OCI-LY1 (cell line): ENCODE data around the gene PSPC1.

Source experiments
- H2AFZ ChIP-seq: fragments of 200-600 bp; sonication (generic), shearing (Covaris generic); 2 replicates; pipeline ENCODE4 v1.6.0; 2014; ENCODE audit warnings: antibody characterized with exemption, mild to moderate bottlenecking, low read length
- H3F3A ChIP-seq: fragments of 200-600 bp; sonication (generic), shearing (Covaris generic); 2 replicates; pipeline ENCODE4 v1.6.0; 2014; ENCODE audit warnings: mild to moderate bottlenecking, antibody characterized with exemption, low read length, moderate library complexity; ENCODE audit not compliant: insufficient read depth
- H3K27ac ChIP-seq: fragments of 200-600 bp; sonication (generic); 2 replicates; pipeline ENCODE4 v1.5.1; 2014; ENCODE audit warnings: low read length, mixed run types, mild to moderate bottlenecking, low read depth; ENCODE audit not compliant: poor library complexity, severe bottlenecking
- H3K27me3 ChIP-seq: fragments of 200-600 bp; sonication (generic); 2 replicates; pipeline ENCODE4 v1.6.0; 2014; ENCODE audit warnings: antibody characterized with exemption, mild to moderate bottlenecking, low read length, moderate library complexity; ENCODE audit not compliant: insufficient read depth
- H3K36me3 ChIP-seq: fragments of 200-600 bp; sonication (generic); 2 replicates; pipeline ENCODE4 v1.6.1; 2014; ENCODE audit warnings: mild to moderate bottlenecking, antibody characterized with exemption, low read length, moderate library complexity, mixed read lengths; ENCODE audit not compliant: insufficient read depth
- H3K4me1 ChIP-seq: fragments of 200-600 bp; sonication (generic); 2 replicates; pipeline ENCODE4 v1.5.1; 2014; ENCODE audit warnings: mild to moderate bottlenecking, low read length, moderate library complexity; ENCODE audit not compliant: insufficient read depth, severe bottlenecking
- H3K4me2 ChIP-seq: fragments of 200-600 bp; sonication (generic), shearing (Covaris generic); 2 replicates; pipeline ENCODE4 v1.6.1; 2014; ENCODE audit warnings: low read length
- H3K4me3 ChIP-seq: fragments of 200-600 bp; sonication (generic); 2 replicates; pipeline ENCODE4 v1.5.1; 2014; ENCODE audit warnings: low read length, low read depth, mild to moderate bottlenecking, mixed read lengths; ENCODE audit not compliant: poor library complexity, severe bottlenecking
- H3K79me2 ChIP-seq: fragments of 200-600 bp; shearing (Covaris generic); 2 replicates; pipeline ENCODE4 v1.6.1; 2016; ENCODE audit warnings: mixed run types, low read length, mixed read lengths; ENCODE audit not compliant: insufficient read depth
- H3K9ac ChIP-seq: fragments of 200-600 bp; sonication (generic), shearing (Covaris generic); 2 replicates; pipeline ENCODE4 v1.6.1; 2014; ENCODE audit warnings: mild to moderate bottlenecking, low read length, mixed read lengths
- H3K9me2 ChIP-seq: fragments of 200-600 bp; sonication (generic), shearing (Covaris generic); 2 replicates; pipeline ENCODE4 v1.6.1; 2014; ENCODE audit warnings: low read depth, mild to moderate bottlenecking, low read length, mixed read lengths
- H3K9me3 ChIP-seq: fragments of 200-600 bp; shearing (Covaris generic); 2 replicates; pipeline ENCODE4 v1.6.1; 2014; ENCODE audit warnings: low read length, mixed read lengths
- H4K20me1 ChIP-seq: fragments of 200-600 bp; sonication (generic), shearing (Covaris generic); 2 replicates; pipeline ENCODE4 v1.6.0; 2016; ENCODE audit warnings: mild to moderate bottlenecking, low read length; ENCODE audit not compliant: insufficient read depth
- EZH2 ChIP-seq: fragments of 200-600 bp; sonication (generic), shearing (Covaris generic); IDR thresholded peaks from 2 replicates; pipeline ENCODE4 v1.8.0; 2017; ENCODE audit warnings: borderline replicate concordance, mixed run types, mild to moderate bottlenecking, antibody characterized with exemption, low read length, moderate library complexity, mixed read lengths
- TF ChIP-seq, protein P1 (sequence below): fragments of 200-600 bp; sonication (generic), shearing (Covaris generic); IDR thresholded peaks from 2 replicates; pipeline ENCODE4 v1.5.1; 2017; ENCODE audit warnings: mild to moderate bottlenecking, antibody characterized with exemption, low read length, moderate library complexity, mixed read lengths

PSPC1 gene

GRCh38 chr13:19795956-19796355, 13.2 kb upstream of the PSPC1 start:
- H3K27ac ChIP-seq = no peak overlapping the region
- no peak overlapping the region for H3K4me3 ChIP-seq
- no peaks in the 10 kb centered on the region for H3F3A ChIP-seq
- no peaks in the 10 kb centered on the region for H3K9me2 ChIP-seq
- H3K27me3 ChIP-seq = no peaks in the 10 kb centered on the region
- H2AFZ ChIP-seq = no peak overlapping the region
- no peak for TF ChIP-seq EZH2
- TF ChIP-seq, protein P1, sequence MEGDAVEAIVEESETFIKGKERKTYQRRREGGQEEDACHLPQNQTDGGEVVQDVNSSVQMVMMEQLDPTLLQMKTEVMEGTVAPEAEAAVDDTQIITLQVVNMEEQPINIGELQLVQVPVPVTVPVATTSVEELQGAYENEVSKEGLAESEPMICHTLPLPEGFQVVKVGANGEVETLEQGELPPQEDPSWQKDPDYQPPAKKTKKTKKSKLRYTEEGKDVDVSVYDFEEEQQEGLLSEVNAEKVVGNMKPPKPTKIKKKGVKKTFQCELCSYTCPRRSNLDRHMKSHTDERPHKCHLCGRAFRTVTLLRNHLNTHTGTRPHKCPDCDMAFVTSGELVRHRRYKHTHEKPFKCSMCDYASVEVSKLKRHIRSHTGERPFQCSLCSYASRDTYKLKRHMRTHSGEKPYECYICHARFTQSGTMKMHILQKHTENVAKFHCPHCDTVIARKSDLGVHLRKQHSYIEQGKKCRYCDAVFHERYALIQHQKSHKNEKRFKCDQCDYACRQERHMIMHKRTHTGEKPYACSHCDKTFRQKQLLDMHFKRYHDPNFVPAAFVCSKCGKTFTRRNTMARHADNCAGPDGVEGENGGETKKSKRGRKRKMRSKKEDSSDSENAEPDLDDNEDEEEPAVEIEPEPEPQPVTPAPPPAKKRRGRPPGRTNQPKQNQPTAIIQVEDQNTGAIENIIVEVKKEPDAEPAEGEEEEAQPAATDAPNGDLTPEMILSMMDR = no peak
- H3K4me2 ChIP-seq = no peak overlapping the region
- no peak overlapping the region for H3K9ac ChIP-seq
- no peaks in the 10 kb centered on the region for H3K79me2 ChIP-seq
- no peaks in the 10 kb centered on the region for H3K9me3 ChIP-seq
- no peaks in the 10 kb centered on the region for H4K20me1 ChIP-seq
- H3K36me3 ChIP-seq = no peaks in the 10 kb centered on the region
- no peaks in the 10 kb centered on the region for H3K4me1 ChIP-seq

DNA sequence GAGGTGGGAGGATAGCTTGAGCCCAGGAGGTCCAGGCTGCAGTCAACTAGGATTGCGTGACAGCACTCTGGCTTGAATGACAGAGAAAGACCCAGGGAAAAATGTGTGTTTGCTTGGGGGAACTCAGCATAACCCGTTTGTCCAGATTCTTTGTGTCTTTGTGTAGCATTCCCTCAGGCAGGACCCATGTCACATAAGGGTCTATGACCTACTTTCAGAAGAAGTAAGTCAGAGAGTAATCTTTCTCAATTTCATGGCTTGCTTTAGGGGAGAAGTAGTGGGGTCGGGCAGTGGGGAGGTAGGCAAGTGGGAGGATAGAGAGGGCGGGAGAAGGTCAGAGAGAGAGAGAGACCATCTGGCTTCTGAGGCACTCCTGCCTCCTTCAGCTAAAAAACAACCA, 11.9 kb upstream of the PSPC1 start:
- no peaks in the 10 kb centered on the region for H3F3A ChIP-seq

DNA sequence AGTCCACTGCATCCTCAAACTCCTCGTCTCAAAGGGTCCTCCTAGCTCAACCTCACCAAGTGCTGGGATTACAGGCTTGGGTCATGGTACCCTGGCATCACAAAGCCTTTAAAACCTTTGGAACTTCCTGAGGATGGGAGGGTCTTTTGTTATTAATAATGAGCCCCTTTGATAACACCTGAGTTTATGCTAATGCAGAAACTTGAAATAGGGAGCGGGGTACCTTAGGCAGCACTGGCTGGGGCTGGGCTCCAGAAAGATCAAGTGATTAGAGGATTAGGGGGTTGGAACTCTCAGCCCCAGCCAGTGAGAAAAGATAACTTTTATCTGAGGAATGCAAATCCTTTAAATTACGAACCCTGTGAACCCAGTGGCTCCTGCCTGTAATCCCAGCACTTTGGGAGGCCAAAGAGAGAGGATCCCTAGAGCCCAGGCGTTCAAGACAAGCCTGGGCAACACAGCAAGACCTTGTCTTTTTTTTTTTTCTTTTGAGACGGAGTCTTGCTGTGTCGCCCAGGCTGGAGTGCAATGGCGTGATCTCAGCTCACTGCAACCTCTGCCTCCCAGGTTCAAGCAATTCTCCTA, 9.3 kb upstream of the PSPC1 start:
- no peaks in the 10 kb centered on the region for H3F3A ChIP-seq
- no peaks in the 10 kb centered on the region for H3K9me3 ChIP-seq
- no peaks in the 10 kb centered on the region for H3K27me3 ChIP-seq
- H3K4me1 ChIP-seq = no peaks in the 10 kb centered on the region
- H3K4me2 ChIP-seq = no peak overlapping the region
- no peak overlapping the region for H3K27ac ChIP-seq
- H3K79me2 ChIP-seq = no peaks in the 10 kb centered on the region
- no peak overlapping the region for H3K4me3 ChIP-seq
- no peak overlapping the region for H3K9ac ChIP-seq
- H3K9me2 ChIP-seq = no peaks in the 10 kb centered on the region
- no peak overlapping the region for H2AFZ ChIP-seq
- TF ChIP-seq EZH2 = no peak
- TF ChIP-seq, protein P1 = no peak
- no peaks in the 10 kb centered on the region for H4K20me1 ChIP-seq
- no peaks in the 10 kb centered on the region for H3K36me3 ChIP-seq

More for the DNA sequence above, 11.9 kb upstream of the PSPC1 start:
- Histone ChIP-seq H3K79me2 (no peaks in the 10 kb centered on the region), H3K27ac (no peak overlapping the region), H3K9me2 (no peaks in the 10 kb centered on the region), H3K9ac (no peak overlapping the region), H3K36me3 (no peaks in the 10 kb centered on the region), H3K9me3 (no peaks in the 10 kb centered on the region), H3K4me2 (no peak overlapping the region), H4K20me1 (no peaks in the 10 kb centered on the region), H3K27me3 (no peaks in the 10 kb centered on the region), H2AFZ (no peak overlapping the region), H3K4me1 (no peaks in the 10 kb centered on the region), H3K4me3 (no peak overlapping the region)
- TF ChIP-seq, protein P1 = no peak
- TF ChIP-seq EZH2 = no peak
